VCaP (cell line): Measurements from ENCODE around the gene GLYR1.

Source experiments
- H3K27ac ChIP-seq: fragments of 450-650 bp; 2 replicates; pipeline ENCODE4 v1.5.1; 2017
- TF ChIP-seq, protein P1 (sequence below): fragments of 450-650 bp; conservative IDR thresholded peaks from 2 replicates; pipeline ENCODE4 v1.5.1; 2017; ENCODE audit warnings: mild to moderate bottlenecking, moderate library complexity

GLYR1 gene

GRCh38 chr16:4802659-4803287 lies 44.3 kb downstream of the GLYR1 start:
- H3K27ac ChIP-seq: peak overlapping the region; percentile 81
- TF ChIP-seq, protein P1, sequence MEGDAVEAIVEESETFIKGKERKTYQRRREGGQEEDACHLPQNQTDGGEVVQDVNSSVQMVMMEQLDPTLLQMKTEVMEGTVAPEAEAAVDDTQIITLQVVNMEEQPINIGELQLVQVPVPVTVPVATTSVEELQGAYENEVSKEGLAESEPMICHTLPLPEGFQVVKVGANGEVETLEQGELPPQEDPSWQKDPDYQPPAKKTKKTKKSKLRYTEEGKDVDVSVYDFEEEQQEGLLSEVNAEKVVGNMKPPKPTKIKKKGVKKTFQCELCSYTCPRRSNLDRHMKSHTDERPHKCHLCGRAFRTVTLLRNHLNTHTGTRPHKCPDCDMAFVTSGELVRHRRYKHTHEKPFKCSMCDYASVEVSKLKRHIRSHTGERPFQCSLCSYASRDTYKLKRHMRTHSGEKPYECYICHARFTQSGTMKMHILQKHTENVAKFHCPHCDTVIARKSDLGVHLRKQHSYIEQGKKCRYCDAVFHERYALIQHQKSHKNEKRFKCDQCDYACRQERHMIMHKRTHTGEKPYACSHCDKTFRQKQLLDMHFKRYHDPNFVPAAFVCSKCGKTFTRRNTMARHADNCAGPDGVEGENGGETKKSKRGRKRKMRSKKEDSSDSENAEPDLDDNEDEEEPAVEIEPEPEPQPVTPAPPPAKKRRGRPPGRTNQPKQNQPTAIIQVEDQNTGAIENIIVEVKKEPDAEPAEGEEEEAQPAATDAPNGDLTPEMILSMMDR: no peak

GRCh38 chr16:4801962-4802658 lies 45.0 kb downstream of the GLYR1 start, which contains the start of gene ROGDI:
Gene ROGDI (minus strand): TSS chr16:4802633. CDS start chr16:4802571, 62 bp downstream.
- TF ChIP-seq, protein P1: no peak
- H3K27ac ChIP-seq: peak within 1 kb of the TSS; percentile 81

DNA sequence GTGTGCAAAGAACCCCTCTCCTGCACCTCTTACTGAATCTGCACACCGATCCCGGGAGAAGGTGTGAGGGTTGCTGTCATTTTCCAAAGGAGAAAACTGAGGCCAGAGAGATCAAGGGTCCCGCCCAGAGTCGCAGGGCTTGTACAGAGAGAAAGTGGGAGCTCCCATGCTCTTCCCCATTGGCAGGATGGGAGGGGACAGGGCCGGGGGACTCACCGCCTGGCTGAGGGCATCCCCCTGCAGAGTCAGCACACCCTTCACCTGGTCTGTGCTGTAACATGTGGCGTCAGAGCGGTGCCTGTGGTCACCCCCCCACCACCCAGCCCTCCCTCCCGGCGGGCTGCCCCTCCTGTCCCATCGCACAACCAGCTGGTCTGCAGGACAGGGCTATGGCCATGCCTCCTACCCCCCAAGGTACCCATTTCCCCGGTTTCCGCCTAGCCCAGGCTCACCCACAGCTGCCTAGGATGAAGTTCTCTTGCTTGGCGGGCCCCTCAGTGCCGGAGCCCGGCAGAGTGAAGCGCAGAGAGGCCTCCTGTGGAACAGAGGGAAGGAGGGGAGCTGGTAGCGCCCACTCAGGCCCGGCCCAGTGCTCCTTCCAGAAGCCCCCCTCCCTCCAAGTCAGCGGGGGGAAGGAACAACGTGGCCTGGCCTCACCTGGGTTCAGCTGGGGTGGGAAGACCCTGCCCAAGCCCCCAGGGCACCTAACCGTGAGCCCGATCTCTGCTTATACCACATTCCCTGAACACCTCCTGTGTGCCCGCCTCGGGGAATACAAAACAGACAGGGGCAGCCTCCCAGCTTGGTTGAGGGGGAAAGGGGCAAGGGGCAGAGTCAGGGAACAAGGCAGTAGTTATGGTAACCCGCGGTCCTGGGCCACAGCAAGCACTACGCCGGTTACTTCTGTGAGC lies 45.8 kb downstream of the GLYR1 start:
- peak overlapping the region; percentile 81 for H3K27ac ChIP-seq
- TF ChIP-seq, protein P1: no peak

GRCh38 chr16:4800290-4801041 lies 46.6 kb downstream of the GLYR1 start:
- peak overlapping the region; percentile 81 for H3K27ac ChIP-seq
- TF ChIP-seq, protein P1: no peak

DNA sequence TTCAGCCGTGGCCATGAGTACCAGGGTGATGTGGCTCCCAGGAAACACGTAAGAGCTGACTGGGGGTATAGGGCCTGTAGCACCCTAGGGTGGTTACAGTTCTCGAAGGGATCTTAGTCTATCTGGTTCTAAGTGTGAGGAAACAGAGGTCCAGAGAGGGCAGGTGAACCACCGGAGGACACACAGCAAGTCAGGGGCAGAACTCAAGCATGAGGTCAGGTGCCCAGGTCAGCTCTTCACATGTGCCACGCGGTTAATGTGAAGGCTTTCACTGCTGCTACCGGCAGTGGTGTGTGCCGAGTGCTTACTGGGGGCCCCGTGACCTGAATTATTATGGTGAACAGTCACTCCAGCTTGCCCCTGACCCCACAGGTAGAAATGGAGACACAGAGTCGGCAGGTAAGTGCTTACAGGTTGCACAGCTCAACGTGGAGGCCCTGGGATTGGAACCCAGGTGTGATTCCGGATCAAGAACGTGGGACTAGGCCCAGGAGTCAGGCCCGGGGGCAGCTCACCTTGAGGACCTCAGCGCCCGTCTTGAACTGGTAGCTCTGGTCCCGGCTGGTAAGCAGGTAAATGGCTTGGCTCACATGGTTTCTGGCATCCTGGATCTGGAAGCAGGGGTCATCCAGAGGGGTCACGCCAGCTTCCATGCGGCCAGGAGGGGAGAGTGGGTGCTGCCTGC lies 47.8 kb downstream of the GLYR1 start:
- TF ChIP-seq, protein P1: no peak
- no peak overlapping the region for H3K27ac ChIP-seq

GRCh38 chr16:4798456-4798855 lies 48.6 kb downstream of the GLYR1 start:
- H3K27ac ChIP-seq: no peak overlapping the region
- TF ChIP-seq, protein P1: no peak
